Keratinocyte (primary cell): ENCODE measurements around the gene ZFYVE28. TPM values are rescaled to one million over a fixed set of nuclear protein-coding genes. Genes with fewer than 3 reads are reported as not detected.
A peak's percentile ranks its signal among the peaks of the same experiment; 100 is the strongest.
"Not testable (repeated sequence)": the region's sequence is repeated elsewhere in the genome, so short reads cannot be mapped to it uniquely, and the experiment has no call there.

Experiments used
- DNase-seq: peaks from one replicate; pipeline ENCODE4 v3.0.0-alpha.2; 2011; ENCODE audit warnings: low read depth, missing footprints, low spot score
- FAIRE-seq: peaks from 2 replicates; lab custom pipeline; 2011; peaks lifted over from hg19 to GRCh38; lab: Jason Lieb, UNC
- H2AFZ ChIP-seq: 2 replicates; pipeline ENCODE4 v1.6.0; 2012; ENCODE audit warnings: low read length, control low read depth, inconsistent platforms; ENCODE audit not compliant: control insufficient read depth
- H3K27ac ChIP-seq: 2 replicates; pipeline ENCODE4 v1.5.1; 2011; ENCODE audit warnings: low read length; ENCODE audit not compliant: control insufficient read depth, insufficient read depth
- H3K27me3 ChIP-seq: 3 replicates; pipeline ENCODE4 v1.6.0; 2011; ENCODE audit warnings: low read length; ENCODE audit not compliant: control insufficient read depth, insufficient read depth; ENCODE audit errors: extremely low read depth
- H3K36me3 ChIP-seq, 2 experiments: 2 replicates in 1 of 2; 3 replicates in 1 of 2; pipeline ENCODE4 v1.5.1; 2011; ENCODE audit warnings: low read length in 2 of 2, mild to moderate bottlenecking in 1 of 2; ENCODE audit not compliant: control insufficient read depth in 2 of 2, insufficient read depth in 2 of 2; ENCODE audit errors: extremely low read depth in 1 of 2
- H3K4me1 ChIP-seq: 3 replicates; pipeline ENCODE4 v1.5.1; 2011; ENCODE audit warnings: low read length; ENCODE audit not compliant: control insufficient read depth, insufficient read depth; ENCODE audit errors: extremely low read depth
- H3K4me2 ChIP-seq: 3 replicates; pipeline ENCODE4 v1.6.0; 2011; ENCODE audit warnings: low read depth, low read length; ENCODE audit not compliant: control insufficient read depth, insufficient read depth; ENCODE audit errors: extremely low read depth
- H3K4me3 ChIP-seq, 3 experiments: fragments of 200-600 bp in 1 of 3; sonication (generic) in 1 of 3; 2 replicates in 2 of 3; 3 replicates in 1 of 3; pipeline ENCODE4 v1.5.1; 2011 to 2016; ENCODE audit warnings: low read length in 3 of 3, mild to moderate bottlenecking in 3 of 3, control low read depth in 2 of 3, inconsistent platforms in 1 of 3, low read depth in 1 of 3, mixed read lengths in 1 of 3, mixed run types in 1 of 3, moderate library complexity in 1 of 3; ENCODE audit not compliant: control insufficient read depth in 2 of 3, insufficient read depth in 2 of 3; ENCODE audit errors: extremely low read depth in 1 of 3
- H3K79me2 ChIP-seq: 2 replicates; pipeline ENCODE4 v1.6.0; 2012; ENCODE audit warnings: low read length; ENCODE audit not compliant: control insufficient read depth, insufficient read depth
- H3K9ac ChIP-seq: 3 replicates; pipeline ENCODE4 v1.6.0; 2011; ENCODE audit warnings: low read length; ENCODE audit not compliant: control insufficient read depth, insufficient read depth; ENCODE audit errors: extremely low read depth
- H3K9me1 ChIP-seq: 3 replicates; pipeline ENCODE4 v1.6.0; 2011; ENCODE audit warnings: low read length; ENCODE audit not compliant: control insufficient read depth, insufficient read depth; ENCODE audit errors: extremely low read depth
- H3K9me3 ChIP-seq: 2 replicates; pipeline ENCODE4 v1.5.1; 2012; ENCODE audit warnings: low read depth, low read length; ENCODE audit not compliant: control insufficient read depth
- H4K20me1 ChIP-seq: 3 replicates; pipeline ENCODE4 v1.6.0; 2011; ENCODE audit warnings: low read length; ENCODE audit not compliant: control insufficient read depth, insufficient read depth; ENCODE audit errors: extremely low read depth
- EZH2 ChIP-seq: IDR thresholded peaks from one replicate; pipeline ENCODE4 v1.6.1; 2012; ENCODE audit warnings: inconsistent platforms, mild to moderate bottlenecking, low read length, moderate library complexity
- dilution Hi-C: fragments of 300-500 bp; cut with MboI; formaldehyde crosslinking; loops from one replicate; pipeline ENCODE4 v1.7.0; 2020; ENCODE audit warnings: low sequenced_read_pairs; ENCODE audit not compliant: extremely low pct_ligation_motif_present
- polyA plus RNA-seq, 5 experiments: library from polyadenylated mRNA; depleted of rRNA in 3 of 5; stranded (reverse) in 3 of 5; stranded (forward) in 1 of 5; unstranded in 1 of 5; fragments of >200 nt; gene quantifications; 1 replicate in 1 of 5; 2 replicates in 3 of 5; 3 replicates in 1 of 5; pipeline versions ENCODE4 v1.2.1 to v1.2.3, GENCODE V29; 2011 to 2012; ENCODE audit warnings: missing spikeins in 2 of 5, low read depth in 1 of 5, low replicate concordance in 1 of 5
- TF ChIP-seq, protein P1 (sequence below), 3 experiments: IDR thresholded peaks in 1 of 3; conservative IDR thresholded peaks in 1 of 3; optimal IDR thresholded peaks in 1 of 3; 2 replicates in 2 of 3; 3 replicates in 1 of 3; pipeline versions ENCODE3 to v1.5.1; 2011; ENCODE audit warnings: low read length in 3 of 3, mild to moderate bottlenecking in 3 of 3, moderate library complexity in 2 of 3, control low read depth in 1 of 3, inconsistent platforms in 1 of 3; ENCODE audit not compliant: insufficient read depth in 2 of 3; ENCODE audit errors: extremely low read depth in 1 of 3

ZFYVE28 gene
- polyA plus RNA-seq, 1 donor (not counting 4 experiments of a cell fraction or from before 2014, with no cell fraction given): 0.33 TPM

DNA sequence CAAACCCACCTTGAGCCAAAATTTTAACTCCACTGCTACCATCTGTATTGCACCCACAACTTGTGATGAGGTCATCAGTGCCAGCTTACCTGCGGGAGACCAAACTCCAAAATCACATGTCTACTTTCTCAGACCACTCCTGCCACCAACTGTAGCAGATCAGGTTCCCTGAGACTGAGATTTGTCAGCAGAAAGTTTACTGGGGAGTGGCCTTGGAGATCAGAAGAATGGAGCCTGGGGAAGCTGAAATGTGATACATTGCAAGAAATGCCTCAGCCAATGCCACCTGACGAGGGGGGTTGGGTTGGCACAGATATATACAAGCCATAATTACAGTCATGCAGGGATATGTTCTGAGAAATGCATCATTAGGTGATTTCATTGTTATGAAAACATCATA, 195.6 kb downstream of the ZFYVE28 start:
- Histone ChIP-seq H3K9ac (no peak overlapping the region), H3K79me2 (no peaks in the 10 kb centered on the region), H3K4me2 (no peak overlapping the region), H3K27me3 (no peaks in the 10 kb centered on the region), H2AFZ (no peak overlapping the region), H3K9me1 (no peaks in the 10 kb centered on the region), H3K4me1 (peaks cover 8% of the 10 kb centered on the region), H3K9me3 (no peaks in the 10 kb centered on the region), H3K4me3 (no peak overlapping the region), H4K20me1 (peaks cover 12% of the 10 kb centered on the region), H3K27ac (no peak overlapping the region), H3K36me3 (peaks cover 0 to 5% of the 10 kb centered on the region in 2 experiments)
- DNase-seq (no peak), FAIRE-seq (no peak)
- dilution Hi-C loops: no loop called here
- TF ChIP-seq EZH2: no peak
- TF ChIP-seq, protein P1, sequence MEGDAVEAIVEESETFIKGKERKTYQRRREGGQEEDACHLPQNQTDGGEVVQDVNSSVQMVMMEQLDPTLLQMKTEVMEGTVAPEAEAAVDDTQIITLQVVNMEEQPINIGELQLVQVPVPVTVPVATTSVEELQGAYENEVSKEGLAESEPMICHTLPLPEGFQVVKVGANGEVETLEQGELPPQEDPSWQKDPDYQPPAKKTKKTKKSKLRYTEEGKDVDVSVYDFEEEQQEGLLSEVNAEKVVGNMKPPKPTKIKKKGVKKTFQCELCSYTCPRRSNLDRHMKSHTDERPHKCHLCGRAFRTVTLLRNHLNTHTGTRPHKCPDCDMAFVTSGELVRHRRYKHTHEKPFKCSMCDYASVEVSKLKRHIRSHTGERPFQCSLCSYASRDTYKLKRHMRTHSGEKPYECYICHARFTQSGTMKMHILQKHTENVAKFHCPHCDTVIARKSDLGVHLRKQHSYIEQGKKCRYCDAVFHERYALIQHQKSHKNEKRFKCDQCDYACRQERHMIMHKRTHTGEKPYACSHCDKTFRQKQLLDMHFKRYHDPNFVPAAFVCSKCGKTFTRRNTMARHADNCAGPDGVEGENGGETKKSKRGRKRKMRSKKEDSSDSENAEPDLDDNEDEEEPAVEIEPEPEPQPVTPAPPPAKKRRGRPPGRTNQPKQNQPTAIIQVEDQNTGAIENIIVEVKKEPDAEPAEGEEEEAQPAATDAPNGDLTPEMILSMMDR (optimal IDR thresholded peaks at IDR 0.05 in 1 of 3, IDR thresholded peaks at IDR 0.05 in 1 of 3, conservative IDR thresholded peaks at IDR 0.05 in 1 of 3; ENCODE audit: extremely low read depth in 1 of 3, insufficient read depth in 2 of 3, low read length in 3 of 3): no peak

DNA sequence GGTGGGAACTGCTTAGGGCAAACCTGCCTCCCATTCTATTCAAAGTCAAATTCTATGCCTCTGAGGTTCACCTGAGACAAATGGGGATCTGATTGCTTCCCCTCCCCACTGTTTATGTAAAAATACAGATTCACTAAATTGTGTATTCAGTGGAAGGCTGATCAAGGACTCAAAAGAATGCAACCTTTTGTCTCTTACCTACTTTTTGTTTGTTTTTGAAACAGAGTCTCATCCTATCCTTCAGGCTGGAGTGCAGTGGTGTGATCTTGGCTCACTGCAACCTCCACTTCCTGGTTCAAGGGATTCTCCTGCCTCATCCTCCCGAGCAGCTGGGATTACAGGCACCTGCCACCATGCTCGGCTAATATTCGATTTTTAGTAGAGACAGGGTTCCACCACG, 197.1 kb downstream of the ZFYVE28 start:
- H4K20me1 ChIP-seq: peaks cover 26% of the 10 kb centered on the region
- H3K27me3 ChIP-seq, H3K9me3 ChIP-seq, H3K79me2 ChIP-seq, H3K4me3 ChIP-seq, dilution Hi-C loops, H3K9me1 ChIP-seq, DNase-seq, H3K36me3 ChIP-seq, H3K9ac ChIP-seq, H3K27ac ChIP-seq, H3K4me2 ChIP-seq, H2AFZ ChIP-seq, FAIRE-seq: not testable (repeated sequence)
- H3K4me1 ChIP-seq: peaks cover 14% of the 10 kb centered on the region

DNA sequence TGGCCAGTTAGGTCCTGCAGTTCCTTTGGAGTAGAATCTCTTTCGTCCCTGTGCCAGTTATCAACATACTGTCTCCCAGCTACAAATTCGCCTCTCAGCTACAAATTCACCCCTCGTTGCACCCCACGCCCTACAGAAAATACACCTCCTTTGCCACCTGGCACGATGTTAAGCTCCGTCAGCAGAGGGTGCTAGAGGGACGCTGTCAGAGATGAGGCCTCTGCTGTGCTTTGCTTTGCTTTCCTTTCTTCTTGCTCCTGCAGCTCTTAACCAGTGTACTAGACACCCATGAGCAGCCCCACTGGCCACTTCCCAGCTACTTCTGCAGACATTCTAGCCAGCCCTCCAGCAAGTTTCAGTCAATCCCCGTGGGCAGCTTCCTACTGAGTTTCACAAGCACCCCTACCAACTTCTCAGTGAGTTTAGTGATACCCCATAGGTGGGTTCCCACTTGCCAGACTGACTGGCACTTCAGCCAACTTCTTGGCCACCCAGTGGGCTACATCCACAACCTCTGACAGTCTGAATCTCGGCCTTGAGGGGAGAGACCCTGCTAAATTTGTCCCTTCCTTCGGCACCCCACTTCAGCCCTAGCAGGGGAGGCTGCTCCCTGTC, 198.3 kb downstream of the ZFYVE28 start:
- FAIRE-seq (peak; percentile 70), DNase-seq (peak; percentile 13)
- dilution Hi-C loops: no loop called here
- Histone ChIP-seq H4K20me1 (peaks cover 29% of the 10 kb centered on the region), H3K9me1 (no peaks in the 10 kb centered on the region), H3K4me1 (peaks cover 14% of the 10 kb centered on the region), H3K79me2 (no peaks in the 10 kb centered on the region), H3K36me3 (no peaks in the 10 kb centered on the region), H3K4me3 (no peak overlapping the region), H3K9ac (no peak overlapping the region), H2AFZ (no peak overlapping the region), H3K9me3 (no peaks in the 10 kb centered on the region), H3K27ac (no peak overlapping the region), H3K4me2 (no peak overlapping the region), H3K27me3 (peaks cover 22% of the 10 kb centered on the region)
- TF ChIP-seq, protein P1 (optimal IDR thresholded peaks at IDR 0.05 in 1 of 3, IDR thresholded peaks at IDR 0.05 in 1 of 3, conservative IDR thresholded peaks at IDR 0.05 in 1 of 3; ENCODE audit: extremely low read depth in 1 of 3, insufficient read depth in 2 of 3, low read length in 3 of 3): peak; percentile 90 to 99 (median 98)
- TF ChIP-seq EZH2: no peak
